Hematopoietic multipotent progenitor cell treated with erythropoietin and hydrocortisone succinate and interleukin-3 and kit ligand, for 6 days (in vitro differentiated cells): Measurements from ENCODE around the gene TMEM187.

Experiments used
- DNase-seq: peaks from one replicate; pipeline ENCODE4 v3.0.0-alpha.2; 2015

Gene TMEM187, protein sequence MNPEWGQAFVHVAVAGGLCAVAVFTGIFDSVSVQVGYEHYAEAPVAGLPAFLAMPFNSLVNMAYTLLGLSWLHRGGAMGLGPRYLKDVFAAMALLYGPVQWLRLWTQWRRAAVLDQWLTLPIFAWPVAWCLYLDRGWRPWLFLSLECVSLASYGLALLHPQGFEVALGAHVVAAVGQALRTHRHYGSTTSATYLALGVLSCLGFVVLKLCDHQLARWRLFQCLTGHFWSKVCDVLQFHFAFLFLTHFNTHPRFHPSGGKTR

DNA sequence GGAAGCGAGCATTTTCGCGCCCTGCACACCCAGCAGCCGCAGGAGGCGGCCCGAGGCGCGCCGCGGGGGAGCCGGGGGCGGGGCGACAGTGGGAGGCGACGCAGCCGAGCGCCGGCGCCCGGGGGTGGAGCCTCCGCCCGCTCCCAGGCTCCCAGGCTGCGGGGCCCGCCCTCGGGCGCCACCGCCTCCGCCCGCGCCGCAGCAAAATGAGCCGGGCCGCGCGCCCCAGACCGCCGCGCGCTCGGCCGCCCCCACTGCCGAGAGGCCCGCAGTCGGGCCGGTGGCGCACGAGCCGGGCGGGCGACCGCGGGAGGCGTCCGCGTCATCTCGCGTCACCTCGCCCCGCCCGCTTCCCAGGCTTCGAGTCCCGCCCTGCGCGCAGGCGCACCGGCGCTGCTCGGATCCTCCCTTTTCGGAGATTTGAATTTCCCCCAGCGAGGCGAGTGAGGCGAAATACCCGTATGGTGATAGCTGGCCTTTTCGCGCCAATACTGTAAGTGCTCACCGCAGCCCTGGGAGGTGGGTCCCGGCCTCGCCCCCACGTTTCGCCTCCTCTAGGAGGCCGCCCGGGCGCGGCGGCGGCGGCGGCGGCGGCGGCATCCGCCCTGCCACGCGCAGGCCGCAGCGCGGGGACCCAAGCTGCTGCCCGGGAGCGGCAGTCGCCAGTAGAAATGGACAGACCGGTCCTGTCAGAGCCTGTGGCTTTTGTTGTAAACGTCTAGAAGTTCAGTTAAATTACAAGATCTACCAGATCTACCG is at the start of gene TMEM187:
Gene TMEM187, plus strand, starts transcription at position 387 of the 759 bp plus-strand sequence. CDS start 9,309 bp downstream, outside the sequence.
- DNase-seq = peak; percentile 94

DNA sequence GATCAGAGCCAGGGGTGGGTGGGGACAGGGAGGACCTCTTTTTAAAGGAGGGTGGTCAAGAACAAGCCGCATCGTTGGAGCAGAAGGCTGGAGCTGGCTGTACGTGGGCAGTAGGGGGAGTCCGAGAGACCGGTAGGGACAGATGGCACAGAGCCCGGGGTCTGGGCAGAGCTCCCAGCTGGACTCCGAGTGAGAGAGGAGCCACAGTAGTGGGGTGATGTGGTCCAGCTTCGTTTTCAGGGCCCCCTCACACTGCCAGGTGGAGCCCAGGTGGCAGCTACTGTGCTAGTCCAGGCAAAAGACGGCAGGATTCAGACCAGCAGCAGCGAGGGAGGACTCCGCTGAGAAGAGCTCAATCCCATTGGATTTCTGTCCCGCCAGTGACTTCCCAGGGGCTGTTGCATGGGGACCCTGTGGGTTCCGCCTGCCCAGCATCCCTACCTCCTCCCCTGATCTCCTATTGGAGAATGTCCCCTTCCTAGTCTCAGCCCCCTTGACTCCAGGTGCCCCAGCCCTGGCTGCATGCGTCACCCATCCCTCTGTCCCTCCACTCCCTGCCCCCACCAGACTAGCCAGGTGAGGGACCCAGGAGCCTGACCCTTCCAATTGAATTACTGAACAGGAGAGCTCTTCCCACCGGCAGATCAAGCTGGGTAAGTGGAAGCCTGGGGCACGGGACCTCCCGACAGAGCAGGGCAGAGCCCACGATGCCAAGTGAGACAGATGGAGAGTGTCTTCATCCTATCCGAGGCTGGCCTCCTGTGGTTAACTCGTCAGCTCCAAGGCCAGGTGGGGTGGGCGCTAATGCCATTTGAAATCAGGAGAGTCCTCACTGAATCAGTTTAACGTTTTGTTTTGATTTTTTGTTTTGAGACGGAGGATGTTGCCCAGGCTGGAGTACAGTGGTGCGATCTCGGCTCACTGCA is 49.4 kb upstream of the TMEM187 start:
- DNase-seq = peak; percentile 62

DNA sequence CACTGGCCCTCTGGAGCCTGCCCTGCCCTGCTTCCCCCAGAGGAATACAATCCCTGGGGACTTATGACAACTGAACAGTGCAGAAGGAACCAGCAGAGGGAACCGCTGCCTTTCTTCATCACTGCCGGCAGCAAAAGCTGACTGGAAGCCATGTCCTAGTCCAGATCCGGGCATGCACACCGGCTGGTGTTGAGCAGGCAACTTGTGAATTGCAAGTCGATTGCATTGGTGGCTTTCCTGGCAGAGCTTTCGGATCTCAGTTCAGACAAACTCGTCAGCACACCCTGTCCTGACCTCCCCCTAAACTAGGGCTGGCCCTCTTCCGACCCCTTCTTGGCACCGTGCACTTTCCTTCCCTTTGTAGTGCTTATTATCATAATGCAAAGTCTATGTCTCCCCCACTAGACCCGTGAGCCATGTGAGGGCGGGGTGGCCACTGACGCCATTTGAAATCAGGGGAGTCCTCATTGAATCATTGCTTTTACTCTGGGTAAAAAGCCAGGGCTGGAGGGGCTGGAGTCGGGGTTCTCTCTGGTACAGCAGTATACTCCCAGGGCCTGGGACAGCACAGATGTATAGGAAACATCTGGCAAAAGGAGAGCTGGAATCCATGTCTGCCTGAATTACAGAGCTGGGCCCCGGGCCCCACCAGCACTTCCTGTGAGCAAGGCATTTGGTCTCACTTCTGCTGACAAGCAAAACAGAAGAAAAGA is 48.2 kb upstream of the TMEM187 start:
- DNase-seq = peak; percentile 70

DNA sequence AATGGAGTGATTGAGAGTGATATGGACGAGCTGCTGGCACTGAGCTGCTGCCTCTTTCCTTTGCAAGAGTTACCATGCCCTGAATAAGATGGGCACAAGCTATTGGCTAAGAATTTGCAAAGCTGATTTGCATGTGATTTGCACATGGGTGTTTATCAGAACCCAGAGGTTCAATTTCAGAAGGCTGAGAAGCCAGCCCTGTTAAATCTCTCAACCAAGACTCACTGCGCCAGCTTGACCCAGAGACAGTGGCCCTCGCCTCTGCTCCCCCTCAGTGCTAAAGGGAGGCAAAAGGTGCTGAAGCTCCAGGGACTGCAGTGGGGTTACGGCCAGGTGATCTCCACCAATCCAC is 47.2 kb upstream of the TMEM187 start:
- peak; percentile 62 for DNase-seq

DNA sequence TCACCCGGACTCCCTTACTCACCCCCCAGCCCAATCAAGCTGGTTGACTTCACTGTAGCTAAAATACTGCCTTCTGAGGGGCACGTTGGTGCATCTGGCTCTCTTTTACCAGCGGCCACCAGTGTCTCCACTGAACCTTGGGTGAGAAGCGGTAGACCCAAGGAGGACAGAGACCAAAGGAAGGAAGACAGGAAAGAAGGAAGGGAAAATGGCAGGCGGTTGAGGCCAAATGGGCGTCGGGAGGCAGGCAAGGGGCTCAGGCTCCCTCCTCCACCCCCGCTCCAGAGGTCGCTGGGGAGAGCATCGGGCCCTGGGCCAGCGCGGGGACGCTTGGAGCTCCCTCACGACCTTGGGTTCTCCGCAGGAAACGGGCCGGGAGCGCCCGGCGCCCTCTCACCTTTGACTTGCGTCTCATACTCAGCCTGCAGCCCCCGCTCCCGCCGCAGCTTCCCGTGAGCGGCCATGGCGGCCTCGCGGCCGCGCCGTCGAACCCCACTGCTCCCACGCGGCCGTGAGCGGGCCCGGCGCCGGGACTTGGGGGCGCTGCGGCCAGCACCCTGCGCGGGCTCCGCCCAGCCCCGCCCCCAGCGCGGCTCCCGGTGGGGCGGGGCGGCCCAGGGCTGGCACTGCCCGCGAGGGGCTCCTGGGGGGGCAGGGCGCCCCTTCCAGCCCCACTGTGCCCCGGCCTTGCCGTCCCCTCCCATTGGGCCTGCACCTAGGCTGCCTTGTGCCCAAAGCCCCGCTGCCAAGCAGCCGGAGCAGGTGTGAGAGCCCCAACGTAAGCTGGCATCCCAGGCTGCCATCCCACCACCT is 46.6 kb upstream of the TMEM187 start, which contains the start of gene ARHGAP4:
Gene ARHGAP4, minus strand, starts transcription at position 526 of the 813 bp plus-strand sequence. Its CDS starts 62 bp downstream, at position 464.
- DNase-seq = peak; percentile 59

DNA sequence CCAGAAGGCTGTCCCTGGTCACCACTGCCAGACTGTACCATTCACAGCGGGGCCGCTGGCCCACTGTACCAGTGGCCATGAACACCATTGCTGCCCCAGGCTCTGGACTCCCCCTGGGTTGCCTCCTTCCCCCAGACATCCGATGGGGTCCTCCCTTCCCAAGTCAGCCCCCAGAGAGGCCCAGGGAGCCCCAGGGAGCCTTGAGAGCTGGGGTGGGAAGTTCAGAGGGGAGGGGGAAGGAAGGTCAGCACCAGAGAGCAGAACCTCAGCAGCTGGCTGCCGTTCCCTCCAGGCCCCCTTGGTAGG is 46.0 kb upstream of the TMEM187 start:
- no peak for DNase-seq

DNA sequence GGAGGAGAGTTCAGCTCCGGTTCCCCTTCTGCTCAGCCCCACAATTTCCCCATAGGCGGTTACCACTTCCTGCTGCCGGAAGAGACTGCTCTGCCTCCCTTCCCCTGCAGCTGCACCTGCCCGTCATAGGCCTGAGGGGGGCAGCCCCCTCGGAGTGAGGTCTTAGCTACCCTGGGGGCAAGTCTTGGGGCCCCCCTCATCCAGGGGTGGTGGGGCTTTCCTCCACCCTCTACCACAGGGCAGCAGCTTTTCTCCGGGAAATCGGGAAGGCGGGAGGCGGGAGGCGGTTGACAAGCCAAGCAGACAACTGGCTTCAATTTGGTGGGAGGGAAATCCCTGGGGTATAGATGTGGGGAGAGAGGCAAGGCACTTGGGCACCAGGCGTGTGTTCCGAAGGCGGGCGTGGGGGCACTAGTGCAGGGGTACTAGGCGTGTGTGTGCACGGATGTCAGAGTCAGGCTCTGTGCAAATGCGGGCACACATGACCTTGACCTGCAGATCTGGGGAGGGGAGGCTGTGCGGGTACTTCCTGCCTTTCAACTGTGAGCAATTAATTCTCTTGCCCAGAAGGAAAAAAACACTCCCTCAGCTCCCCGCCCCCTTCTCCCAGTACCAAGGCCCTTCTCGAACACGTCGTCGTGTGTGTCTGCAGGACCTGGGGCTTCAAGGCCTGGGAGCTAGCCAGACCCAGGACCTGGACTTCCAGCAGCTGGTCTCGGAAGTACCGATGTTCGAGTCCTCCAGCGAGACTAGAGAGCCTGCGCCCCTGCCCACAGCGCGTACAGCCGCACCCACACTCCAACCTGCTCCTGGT is 45.5 kb upstream of the TMEM187 start:
- DNase-seq = peak; percentile 82

DNA sequence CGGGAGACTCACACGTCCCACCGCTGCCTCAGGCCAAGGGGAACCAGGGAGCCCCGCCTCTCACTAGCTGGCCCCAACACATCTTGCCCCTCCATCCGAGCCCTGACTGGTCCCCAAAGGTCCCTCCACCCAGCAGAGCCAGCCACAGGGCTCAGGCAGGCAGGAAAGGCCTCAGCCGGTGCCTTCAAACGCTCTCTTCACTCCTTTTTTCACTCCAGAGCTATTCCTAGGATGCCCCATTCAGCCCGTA is 45.0 kb upstream of the TMEM187 start:
- no peak for DNase-seq

DNA sequence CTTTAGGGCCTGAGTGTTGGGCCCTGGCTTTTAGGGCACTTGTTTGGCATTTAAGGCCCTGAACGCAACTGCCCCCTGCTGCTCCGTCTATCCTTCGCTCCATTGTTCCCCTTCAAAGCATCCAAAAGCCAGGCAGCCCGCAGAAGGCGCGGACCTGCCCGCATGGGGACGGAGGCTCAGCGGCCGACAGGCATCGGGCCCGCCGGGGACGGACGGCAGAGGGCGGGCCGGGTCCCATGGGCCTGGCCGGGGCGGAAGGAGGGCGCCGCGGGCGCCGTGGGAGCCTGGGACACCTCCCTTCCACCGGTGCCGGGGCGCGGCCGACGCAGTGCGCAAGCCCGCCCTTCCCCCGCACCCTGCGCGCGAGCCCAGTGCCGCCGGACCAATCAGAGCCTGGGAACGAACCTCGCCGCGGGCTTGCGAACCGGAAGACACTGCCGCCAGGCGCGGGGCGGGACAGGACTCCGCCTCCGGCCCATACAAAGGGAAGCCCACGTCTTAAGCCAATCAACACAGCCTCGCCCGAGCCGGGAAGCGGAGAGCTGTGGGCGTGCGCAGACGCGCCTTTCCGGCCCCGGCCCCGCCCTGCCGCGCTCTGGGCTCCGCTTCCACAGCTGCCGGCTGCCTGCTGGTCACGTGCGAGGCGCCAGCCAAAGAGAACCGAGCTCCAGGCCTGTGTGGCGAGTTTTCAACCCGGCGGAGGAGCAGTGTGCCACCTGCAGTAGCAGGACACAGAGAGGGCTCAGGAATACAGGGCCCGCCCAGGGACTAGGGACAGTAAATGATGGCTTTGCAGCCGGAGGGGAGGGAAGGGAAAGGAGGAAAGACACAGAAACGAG is 44.4 kb upstream of the TMEM187 start:
- DNase-seq = peak; percentile 95

DNA sequence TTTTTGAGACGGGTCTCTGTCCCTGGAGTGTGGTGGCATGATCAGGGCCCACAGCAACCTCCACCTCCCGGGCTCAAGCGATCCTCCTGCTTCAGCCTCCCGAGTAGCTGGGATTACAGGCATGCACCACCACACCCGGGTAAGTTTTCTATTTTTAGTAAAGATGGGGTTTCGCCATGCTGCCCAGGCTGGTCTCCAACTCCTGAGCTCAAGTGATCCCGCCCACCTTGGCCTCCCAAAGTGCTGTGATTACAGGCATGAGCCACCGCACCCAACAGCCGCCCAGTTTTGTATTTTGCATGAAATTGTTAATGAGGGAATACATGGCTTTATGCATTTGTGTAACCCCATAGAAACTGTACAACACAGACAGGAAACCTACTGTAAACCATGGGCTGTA is 43.7 kb upstream of the TMEM187 start:
- DNase-seq = no peak

DNA sequence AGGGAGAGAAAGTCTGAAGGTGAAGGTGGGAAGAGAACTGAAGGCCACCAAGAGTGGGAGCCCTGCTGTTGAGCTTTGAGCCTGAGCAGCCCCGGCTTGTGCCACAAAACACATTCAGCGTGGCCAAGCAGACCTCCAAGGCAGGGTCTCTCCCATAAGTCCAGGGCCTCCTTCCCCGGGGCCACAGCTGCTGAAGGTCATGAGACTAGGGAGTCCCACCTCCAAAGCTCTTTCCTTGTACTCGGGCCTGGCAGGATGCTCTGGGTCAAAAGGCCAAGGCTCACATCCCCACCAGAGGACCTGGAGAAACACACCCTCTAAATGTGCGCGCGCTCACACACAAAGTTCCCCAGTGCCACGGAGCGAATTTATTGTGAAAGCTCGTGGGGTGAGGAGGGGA is 43.0 kb upstream of the TMEM187 start:
- no peak for DNase-seq

DNA sequence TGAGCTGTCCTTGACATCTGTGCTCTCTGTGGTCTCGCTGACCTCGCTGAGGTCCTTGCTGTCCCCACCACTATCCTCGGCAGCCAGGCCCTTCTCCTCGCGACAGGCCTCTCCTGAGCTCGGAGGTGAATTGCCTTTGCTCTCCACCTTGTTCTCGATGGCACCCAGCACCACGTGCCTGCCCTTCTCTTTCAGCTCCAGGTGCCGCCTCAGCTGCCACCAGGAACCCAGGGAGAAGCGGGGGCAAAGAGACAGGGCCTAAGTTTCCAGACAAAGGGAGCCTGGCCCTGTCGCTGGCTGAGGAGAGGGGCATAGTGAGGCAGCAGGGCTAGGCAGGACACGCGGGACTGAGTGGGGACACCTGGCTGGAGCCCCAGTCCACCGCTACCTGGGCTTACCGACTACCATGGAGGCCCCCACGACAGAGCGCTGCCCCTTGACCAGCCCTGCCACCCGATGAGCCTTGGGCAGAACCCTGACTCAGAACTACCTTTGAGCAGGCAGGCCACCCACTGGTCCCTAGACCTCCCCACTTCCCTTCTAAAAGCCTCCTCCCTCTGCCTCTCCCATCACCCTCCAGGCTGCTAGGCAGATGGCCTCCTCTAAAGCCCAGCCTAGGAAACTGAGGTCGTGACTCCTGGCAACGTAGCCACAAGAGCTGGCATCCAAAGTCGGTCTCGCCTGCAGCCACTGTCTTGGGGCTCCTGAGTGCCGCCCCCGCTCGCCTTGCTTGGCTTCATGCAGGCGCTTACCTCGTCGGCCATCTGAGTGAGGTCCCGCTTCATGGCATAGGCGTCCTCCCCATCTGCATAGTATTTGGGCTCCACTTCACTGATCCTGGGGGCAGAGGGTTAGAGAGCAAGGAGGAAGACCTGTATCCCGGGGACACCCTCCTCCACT is 42.3 kb upstream of the TMEM187 start:
- no peak for DNase-seq

DNA sequence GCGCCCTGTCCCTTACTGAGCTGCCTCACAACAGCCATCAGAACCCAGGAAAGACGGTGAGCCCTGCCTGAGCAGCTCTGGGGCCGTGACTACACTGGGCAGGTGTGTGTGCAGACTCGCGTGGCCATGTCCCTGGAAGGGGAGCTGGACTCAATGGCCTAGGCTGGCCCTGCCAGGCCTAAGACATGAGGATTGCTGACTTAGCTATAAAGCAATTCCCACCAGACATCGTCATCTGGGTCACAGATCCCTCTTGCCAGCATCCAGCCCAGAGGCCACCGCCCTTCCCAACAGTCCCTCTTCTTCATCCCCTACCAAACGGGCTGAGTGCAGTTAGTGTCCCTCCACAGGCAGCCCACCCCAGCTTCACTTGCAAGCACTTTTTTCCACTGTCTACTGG is 41.4 kb upstream of the TMEM187 start:
- no peak for DNase-seq

DNA sequence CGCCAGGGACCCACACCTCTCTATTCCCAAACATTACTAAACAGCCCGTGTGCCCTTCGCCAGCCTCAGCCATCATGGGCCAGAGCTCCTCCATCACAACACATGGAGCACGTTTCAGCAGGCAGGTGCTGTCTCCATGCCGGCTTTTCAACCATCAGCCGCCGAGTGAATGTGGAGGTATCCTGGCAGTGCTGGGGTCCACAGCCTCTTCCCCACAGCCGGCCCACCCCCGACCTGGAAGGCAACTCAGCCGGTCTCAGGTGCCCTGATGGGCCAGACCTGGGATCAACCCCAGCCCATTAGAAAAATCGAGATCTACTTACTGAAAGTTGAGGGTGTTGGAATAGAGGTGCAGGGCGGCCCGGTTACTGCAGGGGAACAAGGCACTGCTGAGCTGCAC is 40.8 kb upstream of the TMEM187 start:
- DNase-seq = no peak

DNA sequence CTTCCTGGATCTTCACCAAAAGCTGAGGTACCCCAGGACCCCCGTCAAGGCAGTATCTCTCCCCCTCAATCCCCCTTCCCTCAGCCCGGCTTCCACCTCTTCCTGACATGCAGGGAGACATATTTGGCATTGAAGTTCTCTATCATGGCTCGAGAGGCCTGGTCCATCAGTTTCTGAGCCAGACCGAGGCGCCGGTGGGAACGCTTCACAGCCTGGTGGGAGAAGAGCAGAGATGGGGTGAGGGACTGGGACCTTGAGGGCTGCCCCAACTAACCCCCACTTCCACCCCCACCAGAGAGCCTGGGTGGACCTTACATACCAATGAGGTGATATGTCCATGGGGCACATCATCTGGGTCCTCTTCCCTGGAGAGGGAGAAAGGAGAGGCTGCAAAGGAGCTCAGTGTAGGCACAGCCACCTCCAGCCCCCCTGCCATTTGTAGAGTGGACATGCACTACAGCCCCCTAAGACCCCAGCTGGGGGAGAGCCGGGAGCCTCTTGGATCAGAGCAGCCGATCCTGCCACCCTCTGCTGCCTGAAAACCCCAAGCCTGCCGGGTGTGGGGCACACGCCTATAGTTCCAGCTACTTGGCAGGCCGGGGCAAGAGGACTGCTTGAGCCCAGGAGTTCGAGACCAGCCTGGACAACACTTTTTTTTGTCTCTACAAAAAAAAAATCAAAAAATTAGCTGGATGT is 40.2 kb upstream of the TMEM187 start:
- DNase-seq = no peak

DNA sequence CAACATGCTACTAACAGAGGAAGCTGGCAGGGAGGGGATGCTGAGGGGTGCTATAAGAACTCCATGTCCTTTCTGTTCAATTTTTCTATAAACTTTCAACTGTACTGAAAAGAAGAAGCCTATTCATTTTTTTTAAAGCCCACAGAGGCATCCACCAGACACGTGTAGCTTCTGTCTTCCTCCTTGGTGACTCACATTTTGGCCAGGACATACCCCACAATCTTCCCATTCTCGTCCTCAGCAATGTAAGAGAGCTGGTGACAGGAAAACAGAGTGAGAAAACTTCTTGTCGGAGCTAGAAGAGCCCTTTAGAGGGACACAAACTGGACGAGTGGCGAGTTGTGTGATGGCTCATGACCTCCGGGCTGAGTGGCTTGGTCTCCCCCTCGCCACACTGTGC is 38.8 kb upstream of the TMEM187 start:
- no peak for DNase-seq

DNA sequence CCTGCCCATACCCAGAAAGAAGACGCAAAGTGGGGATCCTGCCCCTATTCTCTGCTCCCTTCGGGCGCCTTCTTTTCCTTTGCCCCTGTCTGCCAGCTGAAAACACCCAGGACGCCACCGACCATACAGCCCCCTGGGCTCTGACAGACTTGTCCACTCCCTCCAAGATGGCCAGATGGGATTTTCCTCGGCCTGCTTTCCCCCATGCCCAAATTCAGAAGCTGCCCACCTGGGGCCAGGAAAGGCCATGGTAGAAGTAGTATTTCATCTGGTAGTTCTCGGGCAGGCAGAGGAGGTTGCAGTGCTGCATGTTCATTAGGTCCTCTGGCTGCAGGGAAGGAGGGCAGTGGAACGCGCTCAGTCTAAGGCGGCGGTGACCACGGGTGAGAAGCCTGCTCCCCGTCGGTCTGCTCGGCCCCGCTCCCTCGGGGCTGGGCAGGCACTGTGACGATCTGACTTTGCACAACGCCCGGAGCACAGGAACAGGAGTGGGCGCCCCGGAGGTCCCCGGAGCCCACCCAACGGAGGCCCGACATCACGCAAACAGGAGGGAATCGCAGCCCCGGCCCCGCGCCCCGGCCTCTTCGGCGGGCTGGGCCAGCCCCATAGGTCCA is 38.3 kb upstream of the TMEM187 start:
- DNase-seq = no peak

DNA sequence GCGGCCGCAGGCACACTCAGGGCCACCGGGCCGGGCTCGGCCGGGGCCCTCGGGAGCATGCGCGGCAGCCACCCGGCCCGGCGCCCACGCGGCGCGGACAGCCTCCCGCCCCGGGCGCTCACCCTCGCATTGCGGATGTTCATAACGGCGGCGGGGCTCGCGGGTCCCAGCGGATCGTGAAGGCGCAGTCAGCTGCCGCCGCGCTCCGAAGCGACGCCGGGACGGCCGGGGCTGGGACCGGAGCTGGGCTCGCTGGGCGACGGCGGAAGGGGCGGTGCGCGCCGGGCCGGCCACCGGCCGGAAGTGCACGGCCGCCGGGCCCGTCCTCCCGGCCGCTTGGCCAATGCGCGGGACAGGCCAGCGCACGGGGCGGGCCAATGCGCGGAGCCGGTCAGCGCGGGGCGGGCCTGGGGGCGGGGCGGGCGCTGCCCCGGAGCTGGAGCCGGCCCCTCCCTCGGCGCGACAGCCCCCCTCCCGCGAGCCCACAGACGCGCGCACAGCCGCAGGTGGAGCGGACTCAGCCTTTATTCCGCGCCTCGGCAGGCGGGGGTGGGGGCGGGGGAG is 37.7 kb upstream of the TMEM187 start, which contains the start of gene NAA10:
Gene NAA10, minus strand, starts transcription at position 276 of the 564 bp plus-strand sequence. Its CDS starts 133 bp downstream, at position 143.
- peak; percentile 80 for DNase-seq
